ENCODE results near the gene PARN. TPM values are rescaled to one million over a fixed set of nuclear protein-coding genes. Genes with fewer than 3 reads are reported as not detected.

Gene PARN
- total and polyA plus RNA-seq, 9 of the 15 experiments (the other 6 are each of a cell fraction or from before 2014, with no cell fraction given) = 9.6 to 51.3 (median 40.4) TPM

GRCh38 chr16:14496047-14496770 lies 133.9 kb downstream of the PARN start (continued):
- TF ChIP-seq E2F8 (IDR thresholded peaks at IDR 0.05; ENCODE audit: low read depth, partially characterized antibody) = no peak

- no peak for FAIRE-seq
- peaks cover 0 to under 1% of the 10 kb centered on the region in 2 experiments; a peak in 2 of 5 replicates for H3K4me1 ChIP-seq (replicated peaks in 1 of 2; ENCODE audit: control insufficient read depth in 2 of 2, insufficient read depth in 2 of 2, low read length in 2 of 2)
Observed at GRCh38 chr16:14495213-14496046, 134.6 kb downstream of the PARN start.

More at GRCh38 chr16:14495213-14496046, 134.6 kb downstream of the PARN start:
- intact Hi-C loops (cut with micrococcal nuclease) (no loop called here), in situ Hi-C loops (cut with MboI) (no loop called here)
- no peak for ATAC-seq
- Histone ChIP-seq H3K4me3 (no peak overlapping the region), H3K9me1 (ENCODE audit: control insufficient read depth, insufficient read depth, low read length) (no peaks in the 10 kb centered on the region), H3K27ac (ENCODE audit: extremely low read depth, low read depth, low read length) (no peak overlapping the region), H3K27me3 (ENCODE audit: control insufficient read depth in 2 of 2, insufficient read depth in 2 of 2, low read length in 2 of 2) (no peaks in the 10 kb centered on the region), H4K20me1 (replicated peaks; ENCODE audit: control insufficient read depth, insufficient read depth, low read length) (no peaks in the 10 kb centered on the region), H3K4me2 (ENCODE audit: insufficient read depth, low read length) (no peak overlapping the region), H3K9ac (ENCODE audit: insufficient read depth in 1 of 2, low read depth in 2 of 2, low read length in 2 of 2) (no peak overlapping the region), H2AFZ (ENCODE audit: low read depth, low read length) (no peak overlapping the region), H3K79me2 (ENCODE audit: control insufficient read depth, insufficient read depth, low read length) (no peaks in the 10 kb centered on the region), H3K9me3 (replicated peaks; ENCODE audit: control insufficient read depth, insufficient read depth, low read depth, low read length) (no peaks in the 10 kb centered on the region), H3K36me3 (ENCODE audit: control insufficient read depth, insufficient read depth, low read length) (no peaks in the 10 kb centered on the region)
- WGBS (ENCODE audit: insufficient coverage, low coverage, missing lambda C conversion rate) = 90% methylated on average over 16 of the region's 18 CpGs
- no TSS peak for BruUV-seq (replicated peaks)
- ChIA-PET CTCF (ENCODE audit: low intra/inter-chr PET ratio) (no interaction called here), POLR2A (interaction anchor here (0.7 kb wide), 1 partner anchor 9 kb away, joined by 3 read pairs; no protein-coding TSS in a partner anchor)
- no peak for DNase-seq (ENCODE audit: extremely low read depth in 1 of 4, low spot score in 3 of 4)
- no peak for TF ChIP-seq MGA (IDR thresholded peaks at IDR 0.05)

Measured in K562 (cell line).